ENCODE data around the gene RAC2.

Gene RAC2

GRCh38 chr22:37184816-37185541 is 59.1 kb downstream of the RAC2 start:
- DNase-seq (ENCODE audit: low read depth), result no peak
- no peak for TF ChIP-seq CTCF (IDR thresholded peaks at IDR 0.05; ENCODE audit: control insufficient read depth, insufficient read depth, low read depth, low read length, missing control alignments)
- no peak overlapping the region for H3K4me3 ChIP-seq (ENCODE audit: control insufficient read depth, low read depth, low read length)

GRCh38 chr22:37184380-37184755 is 59.7 kb downstream of the RAC2 start:
- no peak overlapping the region for H3K4me3 ChIP-seq (ENCODE audit: control insufficient read depth, low read depth, low read length)

GRCh38 chr22:37183432-37184379 is 60.4 kb downstream of the RAC2 start:
- no peak for DNase-seq (ENCODE audit: low read depth)

More at GRCh38 chr22:37184380-37184755, 59.7 kb downstream of the RAC2 start:
- no peak for DNase-seq (ENCODE audit: low read depth)
- TF ChIP-seq CTCF (IDR thresholded peaks at IDR 0.05; ENCODE audit: control insufficient read depth, insufficient read depth, low read depth, low read length, missing control alignments), result no peak

GRCh38 chr22:37182949-37183245 is 61.2 kb downstream of the RAC2 start:
- no peak for TF ChIP-seq CTCF (IDR thresholded peaks at IDR 0.05; ENCODE audit: control insufficient read depth, insufficient read depth, low read depth, low read length, missing control alignments)
- DNase-seq (ENCODE audit: low read depth), result no peak
- no peak overlapping the region for H3K4me3 ChIP-seq (ENCODE audit: control insufficient read depth, low read depth, low read length)

More at GRCh38 chr22:37183432-37184379, 60.4 kb downstream of the RAC2 start:
- TF ChIP-seq CTCF (IDR thresholded peaks at IDR 0.05; ENCODE audit: control insufficient read depth, insufficient read depth, low read depth, low read length, missing control alignments), result no peak
- H3K4me3 ChIP-seq (ENCODE audit: control insufficient read depth, low read depth, low read length), result no peak overlapping the region

GRCh38 chr22:37182101-37182948 is 61.7 kb downstream of the RAC2 start:
- no peak for TF ChIP-seq CTCF (IDR thresholded peaks at IDR 0.05; ENCODE audit: control insufficient read depth, insufficient read depth, low read depth, low read length, missing control alignments)
- H3K4me3 ChIP-seq (ENCODE audit: control insufficient read depth, low read depth, low read length), result no peak overlapping the region
- DNase-seq (ENCODE audit: low read depth), result no peak

GRCh38 chr22:37181681-37182080 is 62.4 kb downstream of the RAC2 start:
- H3K4me3 ChIP-seq (ENCODE audit: control insufficient read depth, low read depth, low read length), result no peak overlapping the region
- no peak for TF ChIP-seq CTCF (IDR thresholded peaks at IDR 0.05; ENCODE audit: control insufficient read depth, insufficient read depth, low read depth, low read length, missing control alignments)
- DNase-seq (ENCODE audit: low read depth), result no peak

Measured in AG09309 (cell line).